Epithelial cell of esophagus (primary cell): ENCODE results near the gene GFM1.
"Not testable (repeated sequence)": the region's sequence is repeated elsewhere in the genome, so short reads cannot be mapped to it uniquely, and the experiment has no call there.

Experiments used
- DNase-seq: peaks from one replicate; pipeline ENCODE4 v3.0.0; 2010; ENCODE audit warnings: low read depth
- H3K4me3 ChIP-seq: 2 replicates; pipeline ENCODE4 v1.5.1; 2011; ENCODE audit warnings: mild to moderate bottlenecking, low read length, control low read depth
- CTCF ChIP-seq: IDR thresholded peaks from 2 replicates; pipeline ENCODE4 v1.5.1; 2011; ENCODE audit warnings: low read depth, mild to moderate bottlenecking, low read length, control low read depth, inconsistent platforms; ENCODE audit not compliant: insufficient read depth; ENCODE audit errors: missing control alignments

GFM1 gene

DNA sequence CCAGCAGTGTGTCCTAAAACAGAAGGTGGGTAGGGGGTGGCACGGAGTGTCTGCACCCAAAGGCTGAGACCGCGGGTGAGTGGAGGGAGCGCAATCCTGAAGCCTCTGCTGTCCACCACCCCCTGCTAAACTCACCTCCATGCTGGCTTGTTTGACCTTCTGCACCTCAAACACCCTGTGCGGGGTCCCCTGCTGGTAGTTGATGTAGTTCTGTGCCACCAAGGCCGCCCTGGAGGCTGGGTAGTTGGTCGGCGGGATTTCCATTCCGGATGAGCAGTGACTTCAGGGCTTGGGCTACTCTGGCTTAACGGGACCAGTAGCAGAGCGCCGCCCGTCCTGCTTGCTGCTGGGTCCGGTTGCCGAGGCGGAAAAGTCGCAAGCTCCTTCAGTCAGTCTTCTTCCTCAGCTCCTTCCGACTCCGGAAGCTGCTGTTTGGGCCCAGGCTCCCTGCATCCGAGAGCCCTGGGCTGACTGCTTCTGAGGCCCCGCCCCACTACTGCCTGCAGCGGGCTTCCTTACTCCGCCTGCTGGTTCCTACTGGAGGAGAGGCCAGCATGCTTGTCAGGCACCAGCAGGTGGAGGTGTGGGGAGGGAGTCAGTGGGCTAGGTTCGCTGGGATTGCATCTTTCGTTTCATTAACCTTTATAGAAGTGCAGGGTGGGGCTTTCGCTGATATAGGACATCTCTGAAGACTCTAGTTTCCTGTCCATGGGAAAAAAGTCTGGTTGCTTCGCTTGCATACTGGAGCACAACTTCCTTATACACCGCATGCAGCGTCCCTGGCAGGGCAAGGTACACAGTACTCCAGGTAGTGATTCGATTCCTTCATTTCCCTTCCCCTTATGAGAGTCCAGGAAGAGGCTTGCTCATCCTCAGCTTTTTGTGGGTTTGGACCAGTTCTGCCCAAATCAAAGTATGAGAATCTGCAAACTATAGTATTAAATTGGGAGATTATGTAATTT lies 28.2 kb downstream of the GFM1 start, which contains the start of gene LXN:
TSS of gene LXN (minus strand) at position 434 of the 962 bp plus-strand sequence. CDS start at position 264, 170 bp downstream.
- peak within 1 kb of the TSS; percentile 72 for H3K4me3 ChIP-seq
- DNase-seq: peak; percentile 91
- peak; percentile 95 for TF ChIP-seq CTCF

GRCh38 chr3:158678687-158679086 lies 34.4 kb downstream of the GFM1 start:
- no peak for TF ChIP-seq CTCF

DNA sequence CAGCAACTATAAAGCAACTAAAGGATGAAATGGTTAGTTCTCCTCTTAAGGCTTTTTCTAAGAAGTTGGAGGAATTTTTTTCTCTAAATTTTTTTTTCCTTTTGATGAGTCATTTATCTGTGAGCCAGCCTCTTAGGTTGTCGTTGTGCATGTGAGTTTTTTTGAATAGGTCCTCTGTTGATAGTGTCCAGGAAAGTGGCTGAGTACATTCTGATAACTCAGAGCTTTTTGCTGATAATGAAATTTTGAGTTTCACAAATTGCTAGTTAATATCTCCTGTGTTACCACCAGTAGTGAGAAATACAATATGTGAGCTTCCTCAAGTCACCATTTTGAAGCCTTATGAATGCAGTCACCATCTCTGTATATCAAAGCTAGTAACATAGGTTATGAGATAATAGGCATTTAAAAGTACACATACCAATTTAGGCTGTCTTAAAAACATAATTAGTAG lies 35.2 kb downstream of the GFM1 start:
- no peak overlapping the region for H3K4me3 ChIP-seq
- DNase-seq: peak; percentile 9
- no peak for TF ChIP-seq CTCF

More at GRCh38 chr3:158678687-158679086, 34.4 kb downstream of the GFM1 start:
- H3K4me3 ChIP-seq: no peak overlapping the region
- no peak for DNase-seq

DNA sequence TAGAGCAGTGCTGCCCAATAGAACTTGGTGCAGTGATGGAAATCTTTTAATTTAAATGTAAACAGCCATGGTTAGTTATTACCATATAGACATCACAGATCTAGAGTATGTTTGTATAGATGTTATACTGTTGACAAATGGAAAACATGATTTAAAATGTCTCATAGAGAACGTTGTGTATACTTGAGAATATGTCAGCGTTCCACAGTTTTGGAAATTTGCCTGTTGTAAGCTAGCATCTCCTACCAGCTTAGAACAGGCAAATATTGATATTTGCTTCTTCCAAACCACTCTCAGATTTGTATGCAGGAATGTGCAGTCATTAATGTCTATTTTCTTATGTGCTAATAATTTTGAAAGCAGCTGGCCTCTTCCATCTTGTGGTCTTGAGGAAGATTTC lies 36.5 kb downstream of the GFM1 start:
- TF ChIP-seq CTCF: no peak
- no peak for DNase-seq
- H3K4me3 ChIP-seq: no peak overlapping the region

- DNase-seq: peak; percentile 51
- TF ChIP-seq CTCF: no peak
- H3K4me3 ChIP-seq: no peak overlapping the region
These were observed 39.1 kb downstream of the GFM1 start for GRCh38 chr3:158683230-158683962.

DNA sequence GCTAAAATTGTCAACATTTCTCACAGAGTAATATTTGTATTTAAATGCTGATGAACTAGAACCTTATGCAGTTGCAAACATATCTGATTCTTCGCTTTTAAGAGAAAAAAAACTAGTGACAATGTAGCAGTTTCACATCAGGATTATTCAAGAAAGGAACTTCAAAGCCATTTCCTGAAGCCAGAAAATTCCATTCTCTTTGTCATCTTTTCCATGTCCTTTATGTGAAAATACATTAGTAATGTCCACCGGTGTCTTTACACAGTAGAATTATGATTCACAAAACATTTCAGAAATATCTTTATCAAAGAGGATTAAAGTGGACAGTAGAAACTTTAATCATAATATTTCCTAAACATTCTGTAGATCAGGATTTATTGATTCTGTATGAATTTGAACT lies 40.8 kb downstream of the GFM1 start:
- no peak for TF ChIP-seq CTCF
- no peak for DNase-seq
- H3K4me3 ChIP-seq: no peak overlapping the region

- DNase-seq, H3K4me3 ChIP-seq: not testable (repeated sequence)
These were observed 49.6 kb downstream of the GFM1 start for GRCh38 chr3:158693866-158694456.
